Astrocyte (in vitro differentiated cells and primary cell): ENCODE measurements around the gene C1QB.

Experiments
- CTCF ChIP-seq: IDR thresholded peaks from 2 replicates; pipeline ENCODE4 v1.5.1; 2011; ENCODE audit warnings: low read depth, mild to moderate bottlenecking, inconsistent platforms, low read length, moderate library complexity; ENCODE audit not compliant: insufficient read depth
- EZH2 ChIP-seq: IDR thresholded peaks from 2 replicates; pipeline ENCODE4 v1.6.1; 2012; ENCODE audit warnings: mild to moderate bottlenecking, low read length, inconsistent platforms; ENCODE audit not compliant: insufficient read depth

GRCh38 chr1:22618056-22618455 lies 35.0 kb upstream of the C1QB start:
- TF ChIP-seq CTCF (no peak), EZH2 (peak; percentile 36)
